B cell (primary cell): Measurements from ENCODE around the gene LRP11. TPM values are rescaled to one million over a fixed set of nuclear protein-coding genes. Genes with fewer than 3 reads are reported as not detected.

Experiments used
- ATAC-seq: fragments of 200-7000 bp; cut with Tn5 transposase; one replicate; pipeline ENCODE4 v1.10.0; 2021; ENCODE audit warnings: low read depth, mild to moderate bottlenecking, moderate number of reproducible peaks, moderate library complexity
- CTCF ChIA-PET: fragments of 350-600 bp; sonication (Branson Sonifier 250); formaldehyde crosslinking; loops from one replicate; lab custom pipeline; 2021; ENCODE audit warnings: antibody characterized with exemption, inconsistent platforms; lab: Charles Lee
- POLR2A ChIA-PET: fragments of 350-600 bp; sonication (Branson Sonifier 250); formaldehyde crosslinking; loops from one replicate; lab custom pipeline; 2021; ENCODE audit warnings: antibody characterized with exemption; lab: Charles Lee
- DNase-seq: peaks from one replicate; pipeline ENCODE4 v3.0.0; 2013
- H2AFZ ChIP-seq: 2 replicates; pipeline ENCODE4 v1.6.1; 2012; ENCODE audit warnings: mild to moderate bottlenecking, low read depth, low read length; ENCODE audit not compliant: insufficient read depth, poor library complexity, severe bottlenecking
- H3K27ac ChIP-seq, 2 donors: 1 replicate in 1 of 2; 2 replicates in 1 of 2; pipeline ENCODE4 v1.5.1; 2012 to 2013; ENCODE audit warnings: low read length in 2 of 2, mild to moderate bottlenecking in 2 of 2, moderate library complexity in 1 of 2
- H3K27me3 ChIP-seq, 4 experiments: fragments of 200-600 bp in 1 of 4; sonication (generic) in 1 of 4; replicated peaks in 1 of 4; 1 replicate in 2 of 4; 2 replicates in 2 of 4; pipeline versions ENCODE4 v1.6.1 to v1.7.0; 2013 to 2016; ENCODE audit warnings: low read length in 3 of 4, mild to moderate bottlenecking in 2 of 4, mixed read lengths in 1 of 4, moderate library complexity in 1 of 4; ENCODE audit not compliant: insufficient read depth in 4 of 4, control insufficient read depth in 3 of 4; ENCODE audit errors: control extremely low read depth in 1 of 4
- H3K36me3 ChIP-seq, 2 experiments: replicated peaks in 1 of 2; 1 replicate in 1 of 2; 2 replicates in 1 of 2; pipeline versions ENCODE4 v1.6.1 to v1.7.1; 2013; ENCODE audit warnings: low read length in 1 of 2; ENCODE audit not compliant: insufficient read depth in 2 of 2, control insufficient read depth in 1 of 2; ENCODE audit errors: control extremely low read depth in 1 of 2, extremely low read depth in 1 of 2
- H3K4me1 ChIP-seq, 2 donors: fragments of 200-600 bp in 1 of 2; sonication (generic) in 1 of 2; 1 replicate in 1 of 2; 2 replicates in 1 of 2; pipeline versions ENCODE4 v1.5.1 to v1.6.1; 2013 to 2017; ENCODE audit warnings: low read length in 2 of 2; ENCODE audit not compliant: control insufficient read depth in 2 of 2, insufficient read depth in 2 of 2
- H3K4me2 ChIP-seq: replicated peaks from 2 replicates; pipeline ENCODE3; 2012; ENCODE audit warnings: mild to moderate bottlenecking, low read depth, low read length; ENCODE audit not compliant: poor library complexity, severe bottlenecking
- H3K4me3 ChIP-seq, 5 experiments: fragments of 200-600 bp in 1 of 5; sonication (generic) in 1 of 5; 1 replicate in 3 of 5; 2 replicates in 2 of 5; pipeline versions ENCODE4 v1.5.1 to v1.7.0; 2011 to 2016; ENCODE audit warnings: low read length in 4 of 5, mild to moderate bottlenecking in 4 of 5, low read depth in 2 of 5, control low read depth in 1 of 5, moderate library complexity in 1 of 5; ENCODE audit not compliant: insufficient read depth in 1 of 5; ENCODE audit errors: control extremely low read depth in 1 of 5, extremely low read depth in 1 of 5
- H3K79me2 ChIP-seq: fragments of 200-600 bp; sonication (generic); one replicate; pipeline ENCODE4 v1.6.0; 2016; ENCODE audit warnings: low read length; ENCODE audit not compliant: control insufficient read depth, insufficient read depth
- H3K9ac ChIP-seq: fragments of 200-600 bp; sonication (generic); 2 replicates; pipeline ENCODE4 v1.6.1; 2017; ENCODE audit warnings: mild to moderate bottlenecking, low read length, moderate library complexity
- H3K9me3 ChIP-seq, 3 donors: one replicate each; pipeline versions ENCODE4 v1.6.1 to v1.7.1; 2013; ENCODE audit warnings: low read length in 2 of 3; ENCODE audit not compliant: control insufficient read depth in 2 of 3, insufficient read depth in 1 of 3; ENCODE audit errors: control extremely low read depth in 1 of 3
- H4K20me1 ChIP-seq: 2 replicates; pipeline ENCODE4 v1.6.0; 2012; ENCODE audit warnings: mild to moderate bottlenecking, low read length; ENCODE audit not compliant: insufficient read depth, control insufficient read depth, poor library complexity, severe bottlenecking
- H3K27ac Mint-ChIP-seq: one replicate; pipeline ENCODE4 v1.8.0; 2021; ENCODE audit warnings: mixed read lengths
- H3K27me3 Mint-ChIP-seq: one replicate; pipeline ENCODE4 v1.8.0; 2021; ENCODE audit warnings: mixed read lengths
- H3K4me1 Mint-ChIP-seq: one replicate; pipeline ENCODE4 v1.8.0; 2021; ENCODE audit warnings: mixed read lengths
- H3K4me3 Mint-ChIP-seq: one replicate; pipeline ENCODE4 v1.8.0; 2021; ENCODE audit warnings: mixed read lengths
- H3K9me3 Mint-ChIP-seq: one replicate; pipeline ENCODE4 v1.8.0; 2022; ENCODE audit warnings: mixed read lengths; ENCODE audit not compliant: insufficient read depth
- CTCF ChIP-seq: fragments of 200-600 bp; IDR thresholded peaks from one replicate; pipeline ENCODE4 v1.8.0; 2022; ENCODE audit warnings: antibody characterized with exemption, mild to moderate bottlenecking
- EZH2 ChIP-seq: IDR thresholded peaks from 2 replicates; pipeline ENCODE4 v1.6.1; 2012; ENCODE audit warnings: borderline replicate concordance, low read depth, mild to moderate bottlenecking, moderate library complexity, low read length; ENCODE audit not compliant: insufficient read depth, poor library complexity, severe bottlenecking
- WGBS: methylation state at CpG from one replicate; pipeline ENCODE4 v1.1.5; 2013; ENCODE audit warnings: missing lambda C conversion rate; ENCODE audit not compliant: insufficient coverage; 5-methylcytosine and 5-hydroxymethylcytosine counted together
- intact Hi-C: fragments of 100-400 bp; cut with micrococcal nuclease; formaldehyde crosslinking; loops from one replicate; pipeline ENCODE4 v1.10.0; 2022
- polyA plus RNA-seq: library from polyadenylated mRNA; depleted of rRNA; stranded (reverse); fragments of >200 nt; gene quantifications from 2 replicates; pipeline ENCODE4 v1.2.3, GENCODE V29; 2012
- total RNA-seq, 2 donors: library from RNA; stranded (reverse); fragments of 120-200 nt in 1 of 2; gene quantifications; 1 replicate in 1 of 2; 2 replicates in 1 of 2; pipeline versions ENCODE4 v1.2.3 to v1.2.4, GENCODE V29; 2013 to 2022

LRP11 gene
- total and polyA plus RNA-seq, 2 donors (not counting 1 experiment from before 2014, with no cell fraction given) = 0.34 to 1.2 TPM

GRCh38 chr6:149891259-149891658, 27.1 kb upstream of the LRP11 start:
- H2AFZ ChIP-seq = no peak overlapping the region
- Mint-ChIP-seq H3K9me3 (no peaks in the 10 kb centered on the region), H3K4me1 (no peaks in the 10 kb centered on the region), H3K4me3 (no peak overlapping the region), H3K27me3 (peaks cover 59% of the 10 kb centered on the region), H3K27ac (no peak overlapping the region)
- H3K36me3 ChIP-seq = no peaks in the 10 kb centered on the region
- H3K4me2 ChIP-seq = no peak overlapping the region
- no peaks in the 10 kb centered on the region for H3K4me1 ChIP-seq
- POLR2A ChIA-PET = no interaction called here
- H3K9ac ChIP-seq = no peak overlapping the region
- intact Hi-C loops = no loop called here
- no peaks in the 10 kb centered on the region for H3K9me3 ChIP-seq
- peaks cover 0 to 4% (median 0%) of the 10 kb centered on the region in 4 experiments for H3K27me3 ChIP-seq
- DNase-seq (no peak), ATAC-seq (no peak)
- no peak overlapping the region for H3K27ac ChIP-seq
- TF ChIP-seq EZH2 = no peak
- no peak for TF ChIP-seq CTCF
- no peaks in the 10 kb centered on the region for H3K79me2 ChIP-seq
- CTCF ChIA-PET = no interaction called here
- no peaks in the 10 kb centered on the region for H4K20me1 ChIP-seq
- no peak overlapping the region for H3K4me3 ChIP-seq
- 100% methylated on average over 1 of the region's 3 CpGs for WGBS

DNA sequence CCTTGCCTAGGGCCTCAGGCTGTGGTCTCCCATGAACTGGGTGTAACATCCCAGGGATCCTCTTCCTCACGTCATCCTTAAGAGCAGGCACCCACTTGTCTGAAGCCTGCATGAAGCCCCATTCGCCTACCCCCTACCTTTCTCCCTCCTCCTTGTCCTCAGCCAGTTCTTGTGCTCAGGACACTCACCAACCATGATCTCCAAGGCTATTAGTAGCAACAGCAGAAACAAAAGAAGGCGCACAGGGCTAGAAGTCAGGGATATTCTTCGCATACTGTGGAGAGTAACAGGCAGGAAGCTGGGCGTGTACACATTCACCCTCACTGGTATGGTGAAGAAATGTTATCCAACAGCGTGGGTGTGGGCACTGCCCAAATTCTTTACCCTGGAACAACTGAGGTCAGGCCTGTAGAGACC, 26.5 kb upstream of the LRP11 start:
- Mint-ChIP-seq H3K4me3 (no peak overlapping the region), H3K27me3 (peaks cover 57% of the 10 kb centered on the region), H3K9me3 (no peaks in the 10 kb centered on the region), H3K27ac (no peak overlapping the region), H3K4me1 (no peaks in the 10 kb centered on the region)
- intact Hi-C loops = no loop called here
- H3K36me3 ChIP-seq = no peaks in the 10 kb centered on the region
- H3K9me3 ChIP-seq = no peaks in the 10 kb centered on the region
- POLR2A ChIA-PET = no interaction called here
- no peaks in the 10 kb centered on the region for H3K79me2 ChIP-seq
- 91% methylated on average over 4 of the region's 6 CpGs for WGBS
- no peak overlapping the region for H3K4me2 ChIP-seq
- H4K20me1 ChIP-seq = no peaks in the 10 kb centered on the region
- peaks cover 0 to 4% (median 0%) of the 10 kb centered on the region in 4 experiments for H3K27me3 ChIP-seq
- no peaks in the 10 kb centered on the region for H3K4me1 ChIP-seq
- no peak overlapping the region for H3K27ac ChIP-seq
- H3K4me3 ChIP-seq = no peak overlapping the region
- H2AFZ ChIP-seq = no peak overlapping the region
- H3K9ac ChIP-seq = no peak overlapping the region
- TF ChIP-seq CTCF (no peak), EZH2 (no peak)
- CTCF ChIA-PET = no interaction called here
- ATAC-seq = no peak
- no peak for DNase-seq
